HepG2 (cell line): ENCODE data around the gene ALDH3B2. TPM values are rescaled to one million over a fixed set of nuclear protein-coding genes. Genes with fewer than 3 reads are reported as not detected.

Experiments used
- ATM ChIP-seq: fragments of 450-650 bp; IDR thresholded peaks from 2 replicates; pipeline ENCODE4 v1.7.1; 2017; ENCODE audit warnings: mild to moderate bottlenecking, borderline replicate concordance
- CC2D1A ChIP-seq: sonication (generic); formaldehyde crosslinking; IDR thresholded peaks from 2 replicates; pipeline ENCODE4 v1.8.1; 2023; ENCODE audit warnings: mild to moderate bottlenecking, missing genetic modification reagents
- DMTF1 ChIP-seq: sonication (generic); formaldehyde crosslinking; IDR thresholded peaks from 2 replicates; pipeline ENCODE4 v1.4.0; 2020; ENCODE audit warnings: mild to moderate bottlenecking, missing genetic modification reagents
- GABPB1 ChIP-seq: IDR thresholded peaks from 2 replicates; pipeline ENCODE4 v1.6.1; 2016; ENCODE audit warnings: mild to moderate bottlenecking, missing genetic modification reagents, moderate library complexity, missing compliant biosample characterization
- IKZF5 ChIP-seq: IDR thresholded peaks from 2 replicates; pipeline ENCODE4 v1.6.1; 2018; ENCODE audit warnings: missing genetic modification reagents, mild to moderate bottlenecking, missing compliant biosample characterization
- MYPOP ChIP-seq: sonication (generic); formaldehyde crosslinking; IDR thresholded peaks from 2 replicates; pipeline ENCODE4 v1.8.1; 2023; ENCODE audit warnings: mild to moderate bottlenecking, moderate library complexity, missing genetic modification reagents
- PLRG1 ChIP-seq: fragments of 450-650 bp; conservative IDR thresholded peaks from 2 replicates; pipeline ENCODE4 v1.6.1; 2016
- RAD21 ChIP-seq: fragments of 450-650 bp; formaldehyde crosslinking; IDR thresholded peaks from 2 replicates; pipeline ENCODE4 v1.5.0; 2020; ENCODE audit warnings: mild to moderate bottlenecking
- RFXAP ChIP-seq: sonication (generic); formaldehyde crosslinking; IDR thresholded peaks from 2 replicates; pipeline ENCODE4 v1.4.0; 2020; ENCODE audit warnings: missing genetic modification reagents, borderline replicate concordance
- STAT5B ChIP-seq: sonication (generic); formaldehyde crosslinking; IDR thresholded peaks from 2 replicates; pipeline ENCODE4 v1.4.0; 2020; ENCODE audit warnings: missing genetic modification reagents
- TRIM24 ChIP-seq: sonication (generic); formaldehyde crosslinking; IDR thresholded peaks from 2 replicates; pipeline ENCODE4 v1.8.0; 2022; ENCODE audit warnings: mild to moderate bottlenecking, missing genetic modification reagents
- ZNF335 ChIP-seq: sonication (generic); formaldehyde crosslinking; IDR thresholded peaks from 2 replicates; pipeline ENCODE4 v1.4.0; 2020; ENCODE audit warnings: missing genetic modification reagents
- ZNF34 ChIP-seq: sonication (generic); formaldehyde crosslinking; IDR thresholded peaks from 2 replicates; pipeline ENCODE4 v1.4.0; 2020; ENCODE audit warnings: mild to moderate bottlenecking, missing genetic modification reagents, borderline replicate concordance
- ZNF839 ChIP-seq: sonication (generic); formaldehyde crosslinking; IDR thresholded peaks from 2 replicates; pipeline ENCODE4 v1.4.0; 2020; ENCODE audit warnings: missing genetic modification reagents, mild to moderate bottlenecking, borderline replicate concordance
- polyA plus RNA-seq, 8 experiments: library from polyadenylated mRNA; depleted of rRNA in 3 of 8; stranded (reverse) in 7 of 8; unstranded in 1 of 8; fragments of >200 nt; fragmentation: Illumina TruSeq in 4 of 8; extraction: Trizol in 4 of 8; gene quantifications; 2 replicates each; pipeline versions ENCODE4 v1.2.1 to v1.2.3, GENCODE V29; 2011 to 2016; ENCODE audit warnings: low read depth in 4 of 8, missing spikeins in 1 of 8, mixed read lengths in 1 of 8; ENCODE audit not compliant: insufficient read depth in 1 of 8
- total RNA-seq, 5 experiments: library from RNA; depleted of rRNA; stranded (reverse); fragments of >200 nt; fragmentation: Illumina TruSeq; extraction: Trizol; gene quantifications; 2 replicates each; pipeline ENCODE4 v1.2.3, GENCODE V29; 2016; ENCODE audit warnings: low read depth in 1 of 5
- TF ChIP-seq, protein P1 (sequence below): sonication (generic); formaldehyde crosslinking; IDR thresholded peaks from 2 replicates; pipeline ENCODE4 v1.8.0; 2022; ENCODE audit warnings: mild to moderate bottlenecking, missing genetic modification reagents, borderline replicate concordance
- TF ChIP-seq, protein P2 (sequence below): sonication (generic); formaldehyde crosslinking; IDR thresholded peaks from 2 replicates; pipeline ENCODE4 v1.4.0; 2020; ENCODE audit warnings: missing genetic modification reagents, mild to moderate bottlenecking, borderline replicate concordance
- TF ChIP-seq, protein P3 (sequence below): IDR thresholded peaks from 2 replicates; pipeline ENCODE4 v1.6.1; 2016; ENCODE audit warnings: control low read depth
- TF ChIP-seq, protein P4 (sequence below): sonication (generic); formaldehyde crosslinking; IDR thresholded peaks from 2 replicates; pipeline ENCODE4 v1.8.0; 2022; ENCODE audit warnings: mild to moderate bottlenecking, missing genetic modification reagents; ENCODE audit not compliant: insufficient replicate concordance

The ALDH3B2 gene
- total and polyA plus RNA-seq, 2 of the 13 experiments (the other 11 are each of a cell fraction or from before 2014, with no cell fraction given): not detected

GRCh38 chr11:67648140-67648795, 26.2 kb downstream of the ALDH3B2 start (continued):
- no peak for TF ChIP-seq DMTF1
- TF ChIP-seq MYPOP (CRISPR knock-in tag): no peak
- no peak for TF ChIP-seq IKZF5
- no peak for TF ChIP-seq ZNF839 (CRISPR knock-in tag)
- TF ChIP-seq, protein P1, sequence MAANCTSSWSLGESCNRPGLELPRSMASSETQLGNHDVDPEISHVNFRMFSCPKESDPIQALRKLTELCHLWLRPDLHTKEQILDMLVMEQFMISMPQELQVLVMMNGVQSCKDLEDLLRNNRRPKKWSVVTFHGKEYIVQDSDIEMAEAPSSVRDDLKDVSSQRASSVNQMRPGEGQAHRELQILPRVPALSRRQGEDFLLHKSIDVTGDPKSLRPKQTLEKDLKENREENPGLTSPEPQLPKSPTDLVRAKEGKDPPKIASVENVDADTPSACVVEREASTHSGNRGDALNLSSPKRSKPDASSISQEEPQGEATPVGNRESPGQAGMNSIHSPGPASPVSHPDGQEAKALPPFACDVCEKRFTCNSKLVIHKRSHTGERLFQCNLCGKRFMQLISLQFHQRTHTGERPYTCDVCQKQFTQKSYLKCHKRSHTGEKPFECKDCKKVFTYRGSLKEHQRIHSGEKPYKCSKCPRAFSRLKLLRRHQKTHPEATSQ (CRISPR knock-in tag): no peak
- TF ChIP-seq CC2D1A: no peak
- no peak for TF ChIP-seq STAT5B (CRISPR knock-in tag)
- TF ChIP-seq ZNF34: no peak
- no peak for TF ChIP-seq ATM
- TF ChIP-seq GABPB1 (CRISPR knock-in tag): no peak
- TF ChIP-seq TRIM24 (CRISPR knock-in tag): no peak
- TF ChIP-seq, protein P2, sequence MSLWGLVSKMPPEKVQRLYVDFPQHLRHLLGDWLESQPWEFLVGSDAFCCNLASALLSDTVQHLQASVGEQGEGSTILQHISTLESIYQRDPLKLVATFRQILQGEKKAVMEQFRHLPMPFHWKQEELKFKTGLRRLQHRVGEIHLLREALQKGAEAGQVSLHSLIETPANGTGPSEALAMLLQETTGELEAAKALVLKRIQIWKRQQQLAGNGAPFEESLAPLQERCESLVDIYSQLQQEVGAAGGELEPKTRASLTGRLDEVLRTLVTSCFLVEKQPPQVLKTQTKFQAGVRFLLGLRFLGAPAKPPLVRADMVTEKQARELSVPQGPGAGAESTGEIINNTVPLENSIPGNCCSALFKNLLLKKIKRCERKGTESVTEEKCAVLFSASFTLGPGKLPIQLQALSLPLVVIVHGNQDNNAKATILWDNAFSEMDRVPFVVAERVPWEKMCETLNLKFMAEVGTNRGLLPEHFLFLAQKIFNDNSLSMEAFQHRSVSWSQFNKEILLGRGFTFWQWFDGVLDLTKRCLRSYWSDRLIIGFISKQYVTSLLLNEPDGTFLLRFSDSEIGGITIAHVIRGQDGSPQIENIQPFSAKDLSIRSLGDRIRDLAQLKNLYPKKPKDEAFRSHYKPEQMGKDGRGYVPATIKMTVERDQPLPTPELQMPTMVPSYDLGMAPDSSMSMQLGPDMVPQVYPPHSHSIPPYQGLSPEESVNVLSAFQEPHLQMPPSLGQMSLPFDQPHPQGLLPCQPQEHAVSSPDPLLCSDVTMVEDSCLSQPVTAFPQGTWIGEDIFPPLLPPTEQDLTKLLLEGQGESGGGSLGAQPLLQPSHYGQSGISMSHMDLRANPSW (CRISPR knock-in tag): no peak
- no peak for TF ChIP-seq PLRG1
- TF ChIP-seq RFXAP (CRISPR knock-in tag): no peak
- TF ChIP-seq, protein P3, sequence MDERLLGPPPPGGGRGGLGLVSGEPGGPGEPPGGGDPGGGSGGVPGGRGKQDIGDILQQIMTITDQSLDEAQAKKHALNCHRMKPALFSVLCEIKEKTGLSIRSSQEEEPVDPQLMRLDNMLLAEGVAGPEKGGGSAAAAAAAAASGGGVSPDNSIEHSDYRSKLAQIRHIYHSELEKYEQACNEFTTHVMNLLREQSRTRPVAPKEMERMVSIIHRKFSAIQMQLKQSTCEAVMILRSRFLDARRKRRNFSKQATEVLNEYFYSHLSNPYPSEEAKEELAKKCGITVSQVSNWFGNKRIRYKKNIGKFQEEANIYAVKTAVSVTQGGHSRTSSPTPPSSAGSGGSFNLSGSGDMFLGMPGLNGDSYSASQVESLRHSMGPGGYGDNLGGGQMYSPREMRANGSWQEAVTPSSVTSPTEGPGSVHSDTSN (CRISPR knock-in tag): no peak
- TF ChIP-seq RAD21 (CRISPR knock-in tag): peak; percentile 79
- TF ChIP-seq, protein P4, sequence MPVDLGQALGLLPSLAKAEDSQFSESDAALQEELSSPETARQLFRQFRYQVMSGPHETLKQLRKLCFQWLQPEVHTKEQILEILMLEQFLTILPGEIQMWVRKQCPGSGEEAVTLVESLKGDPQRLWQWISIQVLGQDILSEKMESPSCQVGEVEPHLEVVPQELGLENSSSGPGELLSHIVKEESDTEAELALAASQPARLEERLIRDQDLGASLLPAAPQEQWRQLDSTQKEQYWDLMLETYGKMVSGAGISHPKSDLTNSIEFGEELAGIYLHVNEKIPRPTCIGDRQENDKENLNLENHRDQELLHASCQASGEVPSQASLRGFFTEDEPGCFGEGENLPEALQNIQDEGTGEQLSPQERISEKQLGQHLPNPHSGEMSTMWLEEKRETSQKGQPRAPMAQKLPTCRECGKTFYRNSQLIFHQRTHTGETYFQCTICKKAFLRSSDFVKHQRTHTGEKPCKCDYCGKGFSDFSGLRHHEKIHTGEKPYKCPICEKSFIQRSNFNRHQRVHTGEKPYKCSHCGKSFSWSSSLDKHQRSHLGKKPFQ (CRISPR knock-in tag): no peak
- no peak for TF ChIP-seq ZNF335 (CRISPR knock-in tag)
